Measurements from ENCODE around the gene GTF3C2. TPM values are rescaled to one million over a fixed set of nuclear protein-coding genes. Genes with fewer than 3 reads are reported as not detected.

The GTF3C2 gene
- total and polyA plus RNA-seq, 12 donors = 30.6 to 73.9 (median 51.3) TPM

DNA sequence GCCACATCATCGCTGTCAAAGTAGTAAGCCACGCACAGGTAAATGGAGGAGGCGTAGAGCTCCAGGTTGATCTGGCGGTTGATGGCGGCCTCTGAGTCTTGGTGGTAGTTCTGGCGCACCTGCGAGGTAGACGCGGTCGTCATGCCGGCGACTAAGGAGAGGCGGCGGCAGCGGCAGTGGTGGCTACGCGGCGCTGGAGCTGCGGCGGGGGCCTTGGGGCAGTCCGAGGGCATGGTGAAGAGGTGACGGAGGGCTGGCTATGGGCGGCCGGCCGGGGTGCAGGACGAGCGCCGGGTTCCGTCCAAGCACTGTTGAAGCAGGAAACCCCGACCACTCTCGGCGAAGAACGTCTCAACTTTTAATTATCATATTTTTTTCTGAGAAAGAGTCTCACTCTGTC lies 36.7 kb upstream of the GTF3C2 start:
- TF ChIP-seq POLR2A (IDR thresholded peaks at IDR 0.05) = no peak
- TF ChIP-seq, protein P1, sequence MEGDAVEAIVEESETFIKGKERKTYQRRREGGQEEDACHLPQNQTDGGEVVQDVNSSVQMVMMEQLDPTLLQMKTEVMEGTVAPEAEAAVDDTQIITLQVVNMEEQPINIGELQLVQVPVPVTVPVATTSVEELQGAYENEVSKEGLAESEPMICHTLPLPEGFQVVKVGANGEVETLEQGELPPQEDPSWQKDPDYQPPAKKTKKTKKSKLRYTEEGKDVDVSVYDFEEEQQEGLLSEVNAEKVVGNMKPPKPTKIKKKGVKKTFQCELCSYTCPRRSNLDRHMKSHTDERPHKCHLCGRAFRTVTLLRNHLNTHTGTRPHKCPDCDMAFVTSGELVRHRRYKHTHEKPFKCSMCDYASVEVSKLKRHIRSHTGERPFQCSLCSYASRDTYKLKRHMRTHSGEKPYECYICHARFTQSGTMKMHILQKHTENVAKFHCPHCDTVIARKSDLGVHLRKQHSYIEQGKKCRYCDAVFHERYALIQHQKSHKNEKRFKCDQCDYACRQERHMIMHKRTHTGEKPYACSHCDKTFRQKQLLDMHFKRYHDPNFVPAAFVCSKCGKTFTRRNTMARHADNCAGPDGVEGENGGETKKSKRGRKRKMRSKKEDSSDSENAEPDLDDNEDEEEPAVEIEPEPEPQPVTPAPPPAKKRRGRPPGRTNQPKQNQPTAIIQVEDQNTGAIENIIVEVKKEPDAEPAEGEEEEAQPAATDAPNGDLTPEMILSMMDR (IDR thresholded peaks at IDR 0.05) = no peak
- Histone ChIP-seq H3K27me3 (no peaks in the 10 kb centered on the region), H3K4me1 (replicated peaks in 1 of 2) (peaks cover 0 to 7% of the 10 kb centered on the region in 2 donors), H3K36me3 (replicated peaks in 1 of 2) (no peaks in the 10 kb centered on the region), H3K27ac (no peak overlapping the region), H3K4me3 (no peak overlapping the region), H3K9me3 (replicated peaks in 1 of 3) (no peaks in the 10 kb centered on the region)
- WGBS, 4 donors = 97 to 98% (median 98%) methylated on average over 29 to 33 of the region's 33 CpGs
- no peak for DNase-seq
- intact Hi-C loops (cut with DNase I) = no loop called here

DNA sequence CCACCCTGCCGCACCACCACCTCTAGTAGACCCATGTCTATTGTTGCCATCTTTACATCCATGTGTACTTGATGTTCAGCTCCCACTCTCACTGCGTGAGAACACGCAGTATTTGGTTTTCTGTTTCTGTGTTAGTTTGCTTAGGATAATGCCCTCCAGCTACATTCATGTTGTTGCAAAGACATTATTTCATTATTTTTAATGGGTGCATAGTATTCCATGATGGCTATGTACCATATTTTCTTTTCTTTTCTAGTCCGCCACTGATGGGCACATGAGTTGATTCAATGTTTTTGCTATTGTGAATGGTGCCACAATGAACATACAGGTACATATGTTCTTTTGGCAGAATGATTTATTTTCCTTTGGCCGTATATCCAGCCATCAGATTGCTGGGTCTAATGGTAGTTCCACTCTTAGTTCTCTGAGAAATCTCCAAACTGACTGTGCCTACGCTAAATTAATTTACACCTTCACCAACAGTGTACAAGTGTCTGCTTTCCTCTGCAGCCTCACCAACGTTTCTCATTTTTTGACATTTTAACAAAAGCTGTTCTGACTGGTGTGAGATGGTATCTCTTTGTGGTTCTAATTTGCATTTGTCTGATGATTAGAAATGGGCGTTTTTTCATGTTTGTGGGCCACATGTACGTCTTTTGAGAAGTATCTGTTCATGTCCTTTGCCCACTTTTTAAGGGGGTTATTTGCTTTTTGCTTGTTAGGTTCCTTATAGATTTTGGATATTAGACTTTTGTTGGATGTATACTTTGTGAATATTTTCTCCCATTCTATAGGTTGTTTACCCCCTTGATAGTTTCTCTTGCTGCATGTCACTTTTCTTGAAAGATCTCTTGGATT lies 34.5 kb upstream of the GTF3C2 start:
- H3K27me3 ChIP-seq = no peaks in the 10 kb centered on the region
- DNase-seq = no peak
- no peak overlapping the region for H3K4me3 ChIP-seq
- 94 to 95% (median 95%) methylated on average over 9 of the region's 9 CpGs for WGBS, 4 donors
- peaks cover 0 to 10% of the 10 kb centered on the region in 2 donors for H3K36me3 ChIP-seq (replicated peaks in 1 of 2)
- intact Hi-C loops (cut with DNase I) = no loop called here
- no peak overlapping the region for H3K27ac ChIP-seq
- no peaks in the 10 kb centered on the region for H3K4me1 ChIP-seq (replicated peaks in 1 of 2)
- no peaks in the 10 kb centered on the region for H3K9me3 ChIP-seq (replicated peaks in 1 of 3)
- TF ChIP-seq, protein P1 (IDR thresholded peaks at IDR 0.05) = no peak

DNA sequence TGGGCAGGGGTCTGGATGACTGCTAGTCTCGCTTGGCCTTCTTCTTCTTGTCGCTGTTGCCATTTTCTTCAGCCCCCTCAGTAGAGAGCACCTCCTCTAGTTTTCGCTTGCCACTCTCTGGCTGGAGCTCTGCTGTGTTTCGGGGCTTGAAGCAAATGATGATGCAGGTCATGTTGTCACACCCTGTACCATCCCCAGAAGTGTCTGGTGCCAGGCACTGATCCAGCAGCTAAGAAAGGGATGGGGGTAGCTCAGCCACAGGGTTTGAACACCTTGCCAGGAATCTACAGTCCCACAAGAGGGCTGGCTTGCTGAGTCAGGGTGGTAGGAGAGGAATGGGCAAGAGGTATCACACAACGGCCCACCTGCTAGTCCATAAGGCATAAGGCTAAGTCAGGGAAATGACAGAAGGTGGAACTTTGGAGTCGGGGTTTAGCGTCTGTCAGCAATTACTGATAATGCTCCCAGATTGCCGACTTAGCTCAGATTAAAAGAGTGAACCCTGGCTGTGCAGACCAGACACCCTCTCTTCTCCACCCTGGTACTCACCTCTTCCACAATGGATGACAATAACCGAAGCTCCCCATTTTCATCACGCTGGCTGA lies 25.1 kb upstream of the GTF3C2 start:
- Histone ChIP-seq H3K36me3 (replicated peaks in 1 of 2) (peaks cover 0 to 67% of the 10 kb centered on the region in 2 donors), H3K9me3 (replicated peaks in 1 of 3) (no peaks in the 10 kb centered on the region), H3K4me1 (replicated peaks in 1 of 2) (peaks cover 4 to 23% of the 10 kb centered on the region in 2 donors), H3K27ac (peak overlapping the region in 3 of 5 donors; percentile 82 to 94 (median 94)), H3K27me3 (no peaks in the 10 kb centered on the region), H3K4me3 (no peak overlapping the region)
- intact Hi-C loops (cut with DNase I) = no loop called here
- TF ChIP-seq, protein P1 (IDR thresholded peaks at IDR 0.05) = no peak
- no peak for TF ChIP-seq POLR2A (IDR thresholded peaks at IDR 0.05)
- peak in 2 of 7 donors; percentile 35 to 61 for DNase-seq
- WGBS, 4 donors = 92 to 95% (median 94%) methylated on average over 10 of the region's 10 CpGs

Data from adrenal gland (tissue), 12 donors.